Heart right ventricle (tissue), 16 donors: ENCODE results near the gene PNLIPRP2. TPM values are rescaled to one million over a fixed set of nuclear protein-coding genes. Genes with fewer than 3 reads are reported as not detected.

Experiments used
- ATAC-seq, 8 donors: fragments of 200-7000 bp; cut with Tn5 transposase; one replicate each; pipeline ENCODE4 v1.9.1; 2020; ENCODE audit warnings: mild to moderate bottlenecking in 8 of 8, moderate library complexity in 8 of 8, moderate number of reproducible peaks in 1 of 8
- DNase-seq, 2 donors: peaks; one replicate each; pipeline ENCODE4 v3.0.0-alpha.2; 2020
- H3K27ac ChIP-seq, 10 donors: fragments of 200-600 bp; sonication (generic) in 2 of 10; one replicate each; pipeline versions ENCODE4 v1.5.0 to v1.8.0; 2020 to 2022; ENCODE audit warnings: mild to moderate bottlenecking in 3 of 10
- H3K27me3 ChIP-seq, 7 donors: fragments of 200-600 bp; one replicate each; pipeline ENCODE4 v1.8.0; 2021 to 2022; ENCODE audit warnings: mild to moderate bottlenecking in 2 of 7
- H3K36me3 ChIP-seq, 9 donors: fragments of 200-600 bp; sonication (generic) in 1 of 9; one replicate each; pipeline versions ENCODE4 v1.5.0 to v1.8.0; 2020 to 2022; ENCODE audit warnings: mild to moderate bottlenecking in 2 of 9
- H3K4me1 ChIP-seq, 9 donors: fragments of 200-600 bp; sonication (generic) in 1 of 9; one replicate each; pipeline versions ENCODE4 v1.5.0 to v1.8.0; 2020 to 2022; ENCODE audit warnings: mild to moderate bottlenecking in 4 of 9
- H3K4me3 ChIP-seq, 10 donors: fragments of 200-600 bp; sonication (generic) in 2 of 10; one replicate each; pipeline versions ENCODE4 v1.5.0 to v1.8.0; 2020 to 2022; ENCODE audit warnings: mild to moderate bottlenecking in 7 of 10, moderate library complexity in 2 of 10
- H3K9me3 ChIP-seq, 11 donors: fragments of 200-600 bp in 10 of 11; sonication (generic) in 2 of 11; one replicate each; pipeline versions ENCODE4 v1.5.0 to v1.8.0; 2013 to 2022; ENCODE audit warnings: mild to moderate bottlenecking in 2 of 11, control low read depth in 1 of 11, moderate library complexity in 1 of 11
- CTCF ChIP-seq, 9 donors: fragments of 200-600 bp; sonication (generic) in 2 of 9; IDR thresholded peaks; one replicate each; pipeline versions ENCODE4 v1.5.0 to v1.8.0; 2021 to 2022; ENCODE audit warnings: antibody characterized with exemption in 9 of 9, mild to moderate bottlenecking in 5 of 9, moderate library complexity in 1 of 9
- WGBS, 2 donors: extraction: QIAGEN DNeasy Blood & Tissue Kit; methylation state at CpG; one replicate each; pipeline ENCODE4 v1.1.7; 2013; ENCODE audit warnings: inconsistent platforms in 1 of 2; 5-methylcytosine and 5-hydroxymethylcytosine counted together
- intact Hi-C, 10 donors: fragments of 100-400 bp; cut with DNase I; formaldehyde crosslinking; loops; one replicate each; pipeline versions ENCODE4 v1.11.1 to v1.14.2; 2022
- polyA plus RNA-seq, 2 donors: library from polyadenylated mRNA; stranded (reverse); fragments of 200-250 nt; gene quantifications; one replicate each; pipeline ENCODE4 v1.2.3, GENCODE V29; 2013
- total RNA-seq, 10 donors: library from RNA; stranded (reverse); fragmentation: NEBNext Ultra II Directional in 3 of 10; extraction: Animal tissue kit (Norgen Biotek cat#: 25700) in 3 of 10; gene quantifications; one replicate each; pipeline versions ENCODE4 v1.2.1 to v1.2.4, GENCODE V29; 2021 to 2023
- donor health status: Arrhythmogenic right ventricular cardiomyopathy.
- donor health status: ischemic (EF 13 %, LVEDD 7.1; RV severe dilation, severe dysfunction).
- donor health status: healthy with polysubstance abuse.
- donor health status: DM: no; HTN: yes; CAD: no.
- donor health status: DM: no; HTN: no; CAD: no.
- donor health status: ischemic (EF 25% LVEDD 6.9; RV normal size, moderate dysfunction).
- donor health status: ischemic (EF 25% LVEDD 5.7; RV mildly dilated, moderate dysfunction).
- donor health status: healthy.
- donor health status: DM: yes; HTN: yes; CAD: no.
- donor health status: Ischemic cardiomyopathy.
- donor health status: ischemic (EF 35%, LVEDD 5.7; RV mildly dilated, moderate dysfunction).
- donor health status: nonischemic (EF 11% LVEDD 7.7; RV severe dilation, severe dysfunction).
- donor health status: DM: yes; HTN: yes; CAD: no.
- donor health status: PGD.
- donor health status: ischemic (EF 29% LVEDD 5.4; RV normal size, mild dysfunction).
- donor health status: nonischemic (EF 23%, LVEDD 6.1; RV moderate dilation, normal function).

PNLIPRP2 gene
- total and polyA plus RNA-seq, 12 donors = 0.20 TPM; not detected in 11

- WGBS, 2 donors = 85 to 94% methylated on average over 5 of the region's 5 CpGs
- DNase-seq (no peak), ATAC-seq (no peak)
- no peak overlapping the region for H3K27ac ChIP-seq
- no peak overlapping the region for H3K4me3 ChIP-seq
- peaks cover 0 to 22% (median 8%) of the 10 kb centered on the region in 11 donors for H3K9me3 ChIP-seq
- no peaks in the 10 kb centered on the region for H3K36me3 ChIP-seq
- TF ChIP-seq CTCF (IDR thresholded peaks at IDR 0.05) = no peak
- H3K4me1 ChIP-seq = no peaks in the 10 kb centered on the region
- H3K27me3 ChIP-seq = peaks cover 0 to 19% (median 0%) of the 10 kb centered on the region in 7 donors
- intact Hi-C loops = no loop called here
Measured at GRCh38 chr10:116646502-116646901, 25.7 kb downstream of the PNLIPRP2 start.

- WGBS, 2 donors = 80 to 84% methylated on average over 8 of the region's 8 CpGs
- no peak for TF ChIP-seq CTCF (IDR thresholded peaks at IDR 0.05)
- peaks cover 0 to 29% (median 2%) of the 10 kb centered on the region in 7 donors for H3K27me3 ChIP-seq
- H3K9me3 ChIP-seq = peaks cover 0 to 22% (median 8%) of the 10 kb centered on the region in 11 donors
- no peaks in the 10 kb centered on the region for H3K4me1 ChIP-seq
- intact Hi-C loops = no loop called here
- ATAC-seq (no peak), DNase-seq (no peak)
- H3K36me3 ChIP-seq = no peaks in the 10 kb centered on the region
- H3K27ac ChIP-seq = no peak overlapping the region
- no peak overlapping the region for H3K4me3 ChIP-seq
Measured at GRCh38 chr10:116648903-116649302, 28.1 kb downstream of the PNLIPRP2 start.

GRCh38 chr10:116653885-116654284 lies 33.1 kb downstream of the PNLIPRP2 start:
- no peak overlapping the region for H3K4me3 ChIP-seq
- ATAC-seq (no peak), DNase-seq (no peak)
- intact Hi-C loops = no loop called here
- no peaks in the 10 kb centered on the region for H3K36me3 ChIP-seq
- H3K4me1 ChIP-seq = no peaks in the 10 kb centered on the region
- no peak overlapping the region for H3K27ac ChIP-seq
- WGBS, 2 donors = 76 to 82% methylated on average over 1 of the region's 1 CpG
- TF ChIP-seq CTCF (IDR thresholded peaks at IDR 0.05) = no peak
- peaks cover 0 to 23% (median 12%) of the 10 kb centered on the region in 7 donors for H3K27me3 ChIP-seq
- peaks cover 0 to 22% (median 7%) of the 10 kb centered on the region in 11 donors for H3K9me3 ChIP-seq

GRCh38 chr10:116654816-116655215 lies 34.1 kb downstream of the PNLIPRP2 start:
- H3K27me3 ChIP-seq = peaks cover 0 to 23% (median 12%) of the 10 kb centered on the region in 7 donors
- 45 to 57% methylated on average over 4 of the region's 4 CpGs for WGBS, 2 donors
- DNase-seq = no peak
- intact Hi-C loops = no loop called here
- no peak overlapping the region for H3K4me3 ChIP-seq
- peaks cover 0 to 16% (median 0%) of the 10 kb centered on the region in 11 donors for H3K9me3 ChIP-seq
- H3K4me1 ChIP-seq = no peaks in the 10 kb centered on the region
- H3K27ac ChIP-seq = no peak overlapping the region
- ATAC-seq = no peak
- peak in 1 of 9 donors; percentile 16 for TF ChIP-seq CTCF (IDR thresholded peaks at IDR 0.05)
- H3K36me3 ChIP-seq = no peaks in the 10 kb centered on the region
